T-helper 2 cell treated with Interferon-gamma antibody and Interleukin-4, amounts not matched to agents 100 ng/mL and 5 ng/mL, for 36 hours (primary cell): ENCODE data around the gene ERVW-1. TPM values are rescaled to one million over a fixed set of nuclear protein-coding genes. Genes with fewer than 3 reads are reported as not detected.

ENCODE experiments used
- intact Hi-C: fragments of 100-400 bp; cut with micrococcal nuclease; formaldehyde crosslinking; loops from one replicate; pipeline ENCODE4 v1.15.1; 2023
- total RNA-seq: library from RNA; stranded (reverse); gene quantifications from 2 replicates; pipeline ENCODE4 v1.2.3, GENCODE V29; 2022

Gene ERVW-1
- total RNA-seq, 1 donor from 2014 or later, result not detected

DNA sequence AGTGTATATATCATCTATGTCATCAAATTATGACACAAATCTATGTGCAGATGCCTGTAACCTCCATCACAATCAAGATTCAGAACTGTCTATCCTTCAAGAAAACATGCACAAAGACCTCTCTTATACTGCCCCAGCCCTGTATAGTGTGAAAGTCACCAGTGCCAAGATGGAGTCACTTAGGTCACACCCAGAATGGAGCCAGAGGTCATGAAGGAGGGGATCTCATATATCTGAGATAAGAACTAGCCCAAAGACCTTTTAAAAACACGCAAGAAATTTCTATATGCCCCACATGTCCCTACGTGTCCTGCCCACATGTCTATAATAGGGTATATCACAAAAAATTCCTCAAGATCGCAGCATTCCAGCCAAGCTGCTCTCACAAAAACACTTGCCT lies 50.6 kb downstream of the ERVW-1 start:
- intact Hi-C loops, result loop anchor here (10.0 kb wide), 1 partner anchor 408 kb away; the partner anchor contains the start of gene CDK6

DNA sequence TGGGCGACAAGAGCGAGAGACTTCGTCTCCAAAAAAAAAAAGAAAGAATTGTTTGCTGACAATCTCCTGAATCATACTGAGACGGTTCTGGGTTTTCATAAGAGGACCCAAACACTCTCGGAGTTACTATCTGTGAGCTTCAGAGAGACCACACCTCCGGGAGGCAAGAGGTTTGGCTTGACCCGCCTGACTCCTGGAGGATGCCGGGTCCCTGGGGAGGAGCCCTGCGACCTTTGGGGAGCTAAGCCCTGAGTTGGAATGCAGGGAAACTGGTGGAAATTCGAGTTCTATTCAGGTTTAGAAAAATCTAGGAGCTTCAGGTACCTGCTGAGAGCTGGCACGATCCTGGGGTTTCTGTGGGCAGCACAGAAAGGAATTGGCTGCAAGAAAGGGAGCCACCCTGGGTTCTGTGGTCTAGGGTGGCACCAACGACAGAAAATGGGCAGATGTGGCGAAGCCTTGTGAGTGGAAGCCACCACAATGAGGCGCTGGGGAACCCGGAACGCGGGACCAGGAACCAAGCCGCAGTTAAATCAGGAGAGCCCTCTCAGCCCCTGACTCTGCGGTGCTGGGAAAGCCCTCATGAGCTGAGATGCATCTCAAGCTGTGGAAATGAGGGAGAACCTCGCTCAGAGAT lies 52.3 kb downstream of the ERVW-1 start:
- intact Hi-C loops, result loop anchor here (10.0 kb wide), 1 partner anchor 409 kb away; the partner anchor contains the start of gene CDK6

DNA sequence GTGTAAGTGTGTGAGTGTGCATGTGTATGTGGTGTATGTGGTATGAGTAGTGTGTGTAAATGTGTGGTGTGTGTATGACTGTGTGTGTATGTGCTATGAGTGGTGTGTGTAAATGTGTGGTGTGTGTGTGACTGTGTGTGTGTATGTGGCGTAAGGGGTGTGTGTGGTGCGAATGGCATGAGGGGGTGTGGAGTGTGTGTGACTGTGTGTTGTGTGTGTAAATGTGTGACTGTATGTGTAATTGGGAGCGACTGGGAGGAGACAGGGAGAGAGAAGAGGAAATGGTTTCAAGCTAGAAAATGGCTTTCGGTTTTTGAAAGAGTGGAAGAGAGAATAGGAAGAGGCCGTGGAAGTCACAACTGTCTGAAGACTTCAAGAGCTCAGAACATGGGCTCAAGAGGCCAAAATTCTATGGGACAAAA lies 54.0 kb downstream of the ERVW-1 start:
- intact Hi-C loops, result loop anchor here (1.0 to 10.0 kb wide), 4 partner anchors 24 to 634 kb away; partner anchors contain the start of genes CDK6, GATAD1 and LRRD1

DNA sequence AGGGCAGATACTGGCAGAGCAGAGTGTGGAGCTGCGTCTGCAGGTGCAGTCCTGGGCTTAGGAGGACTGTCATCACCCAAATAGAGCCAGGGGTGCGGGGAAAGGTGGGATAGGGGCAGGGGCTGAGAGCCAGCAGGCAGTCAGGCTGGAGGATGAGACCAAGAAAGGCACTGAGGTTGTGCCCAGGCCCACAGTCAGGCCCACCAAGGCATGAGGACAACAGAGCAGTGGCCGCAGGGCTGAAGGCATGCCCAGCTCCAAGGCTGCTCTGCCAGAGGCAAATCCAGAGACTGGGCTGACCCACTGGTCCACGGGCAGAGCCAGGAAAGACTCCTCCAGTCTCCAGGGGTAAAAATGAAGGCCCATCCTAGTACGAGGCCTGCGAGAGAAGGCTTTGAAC lies 54.8 kb downstream of the ERVW-1 start:
- intact Hi-C loops, result loop anchor here (5.0 to 10.0 kb wide), 2 partner anchors 412 to 634 kb away; partner anchors contain the start of gene CDK6

DNA sequence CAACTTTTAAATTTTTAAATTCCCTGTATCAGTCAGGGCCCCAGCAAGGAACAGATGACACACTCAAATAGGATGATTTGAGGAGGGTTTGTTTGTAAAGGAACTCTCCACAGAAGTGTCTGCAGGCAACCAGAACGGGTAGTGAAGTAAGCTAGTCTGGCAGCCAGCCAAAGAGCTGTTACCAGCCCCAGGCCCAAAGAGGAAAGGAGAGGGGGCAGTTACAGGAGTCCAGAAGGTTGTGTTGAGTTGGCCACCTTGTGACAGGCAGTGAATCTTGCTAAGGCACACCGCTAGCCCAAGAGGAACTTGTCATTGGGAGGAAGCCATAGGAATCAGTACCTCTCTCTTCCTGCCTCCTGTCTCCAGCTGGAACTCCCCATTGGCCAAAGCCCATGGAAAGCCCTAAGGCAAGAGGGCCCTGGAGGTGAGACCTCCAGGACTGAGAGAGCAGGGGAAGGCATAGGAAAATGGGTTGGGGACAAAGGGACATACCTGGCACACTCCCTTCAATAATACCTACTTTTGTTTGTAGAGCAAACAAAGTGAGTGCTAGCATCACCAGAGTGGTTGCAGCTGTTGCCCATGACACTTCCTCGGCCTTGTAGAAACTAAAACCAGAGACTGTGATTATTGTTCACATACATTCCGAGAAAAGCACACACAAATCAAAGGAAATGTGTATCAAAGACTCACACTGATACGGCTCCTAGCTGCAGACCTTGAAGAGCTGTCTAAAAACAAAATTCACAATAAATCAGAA lies 55.9 kb downstream of the ERVW-1 start:
- intact Hi-C loops, result loop anchor here (5.0 to 10.0 kb wide), 2 partner anchors 413 to 635 kb away; partner anchors contain the start of gene CDK6

Other genes starting within 250 kb of the ERVW-1 start
- 43.6 and 45.5 TPM in 2 replicates for gene KRIT1, start 232.0 kb downstream of the ERVW-1 start, total RNA-seq
- gene ANKIB1, start 232.0 kb downstream of the ERVW-1 start, total RNA-seq, result 59.6 and 63.9 TPM in 2 replicates
- gene GATAD1, start 30.5 kb downstream of the ERVW-1 start, total RNA-seq, result 14.5 and 14.8 TPM in 2 replicates
- gene PEX1, start 50.6 kb upstream of the ERVW-1 start, total RNA-seq, result 13.5 and 14.0 TPM in 2 replicates
- gene RBM48, start 50.8 kb upstream of the ERVW-1 start, total RNA-seq, result 15.9 and 17.0 TPM in 2 replicates
- gene FAM133B, start 112.4 kb upstream of the ERVW-1 start, total RNA-seq, result 35.2 and 40.0 TPM in 2 replicates